Liver (tissue), 9 donors: ENCODE measurements around the gene TBX21. TPM values are rescaled to one million over a fixed set of nuclear protein-coding genes. Genes with fewer than 3 reads are reported as not detected.

Experiments used
- DNase-seq: peaks from one replicate; pipeline ENCODE4 v3.0.0-alpha.2; 2017; ENCODE audit warnings: low spot score
- H3K27ac ChIP-seq, 2 donors: one replicate each; pipeline ENCODE4 v1.7.0; 2013; ENCODE audit warnings: inconsistent platforms in 2 of 2, low read length in 2 of 2, control low read depth in 1 of 2, low read depth in 1 of 2, mild to moderate bottlenecking in 1 of 2
- H3K27me3 ChIP-seq, 4 donors: one replicate each; pipeline versions ENCODE4 v1.6.1 to v1.7.0; 2013; ENCODE audit warnings: low read length in 3 of 4, inconsistent platforms in 1 of 4, mild to moderate bottlenecking in 1 of 4, moderate library complexity in 1 of 4; ENCODE audit not compliant: control insufficient read depth in 4 of 4, insufficient read depth in 4 of 4
- H3K36me3 ChIP-seq, 4 donors: one replicate each; pipeline versions ENCODE4 v1.6.1 to v1.7.0; 2013; ENCODE audit warnings: low read length in 3 of 4, mild to moderate bottlenecking in 3 of 4, low read depth in 1 of 4, moderate library complexity in 1 of 4; ENCODE audit not compliant: control insufficient read depth in 4 of 4, insufficient read depth in 3 of 4
- H3K4me1 ChIP-seq, 4 donors: one replicate each; pipeline versions ENCODE4 v1.6.1 to v1.7.0; 2013; ENCODE audit warnings: low read length in 3 of 4, mild to moderate bottlenecking in 3 of 4, moderate library complexity in 1 of 4; ENCODE audit not compliant: control insufficient read depth in 4 of 4, insufficient read depth in 4 of 4
- H3K4me3 ChIP-seq, 3 donors: one replicate each; pipeline versions ENCODE4 v1.6.1 to v1.7.0; 2013; ENCODE audit warnings: low read length in 3 of 3, control low read depth in 1 of 3, low read depth in 1 of 3, mild to moderate bottlenecking in 1 of 3
- H3K9ac ChIP-seq, 2 donors: one replicate each; pipeline ENCODE4 v1.7.0; 2013; ENCODE audit warnings: low read length in 2 of 2, mild to moderate bottlenecking in 2 of 2, moderate library complexity in 2 of 2, control low read depth in 1 of 2, low read depth in 1 of 2
- H3K9me3 ChIP-seq, 4 donors: one replicate each; pipeline versions ENCODE4 v1.6.1 to v1.7.0; 2013; ENCODE audit warnings: low read length in 3 of 4; ENCODE audit not compliant: control insufficient read depth in 4 of 4
- ATF3 ChIP-seq: IDR thresholded peaks from 2 replicates; pipeline ENCODE4 v1.6.1; 2016; ENCODE audit warnings: antibody characterized with exemption
- CTCF ChIP-seq: fragments of 150-350 bp; IDR thresholded peaks from 2 replicates; pipeline ENCODE4 v1.5.1; 2017; ENCODE audit warnings: improper control_type of control experiment, low read depth, low read length; ENCODE audit not compliant: missing input control
- EGR1 ChIP-seq, 2 donors: IDR thresholded peaks; 2 replicates each; pipeline ENCODE4 v1.6.1; 2016 to 2018; ENCODE audit warnings: antibody characterized with exemption in 2 of 2, low read depth in 2 of 2
- FOXA1 ChIP-seq: IDR thresholded peaks from 2 replicates; pipeline ENCODE4 v1.6.1; 2016; ENCODE audit warnings: antibody characterized with exemption
- FOXA2 ChIP-seq: IDR thresholded peaks from 2 replicates; pipeline ENCODE4 v1.6.1; 2016; ENCODE audit warnings: antibody characterized with exemption
- GABPA ChIP-seq, 2 donors: IDR thresholded peaks in 1 of 2; conservative IDR thresholded peaks in 1 of 2; 2 replicates each; pipeline ENCODE4 v1.6.1; 2016; ENCODE audit warnings: antibody characterized with exemption in 2 of 2, mild to moderate bottlenecking in 1 of 2, moderate library complexity in 1 of 2
- HNF4A ChIP-seq, 2 donors: conservative IDR thresholded peaks; 2 replicates each; pipeline ENCODE4 v1.6.1; 2016; ENCODE audit warnings: antibody characterized with exemption in 2 of 2, mild to moderate bottlenecking in 2 of 2
- HNF4G ChIP-seq: IDR thresholded peaks from 2 replicates; pipeline ENCODE4 v1.6.1; 2016; ENCODE audit warnings: antibody characterized with exemption
- JUND ChIP-seq, 2 donors: IDR thresholded peaks; 2 replicates each; pipeline ENCODE4 v1.6.1; 2016; ENCODE audit warnings: antibody characterized with exemption in 2 of 2
- MAX ChIP-seq: IDR thresholded peaks from 2 replicates; pipeline ENCODE4 v1.6.1; 2016; ENCODE audit warnings: antibody characterized with exemption
- NR2F2 ChIP-seq: IDR thresholded peaks from 2 replicates; pipeline ENCODE4 v1.6.1; 2016; ENCODE audit warnings: antibody characterized with exemption
- RAD21 ChIP-seq, 2 donors: IDR thresholded peaks; 2 replicates each; pipeline ENCODE4 v1.6.1; 2016; ENCODE audit warnings: antibody characterized with exemption in 2 of 2, mild to moderate bottlenecking in 2 of 2
- REST ChIP-seq: IDR thresholded peaks from 2 replicates; pipeline ENCODE4 v1.6.1; 2016; ENCODE audit warnings: antibody characterized with exemption, mild to moderate bottlenecking
- RXRA ChIP-seq, 2 donors: IDR thresholded peaks; 2 replicates each; pipeline ENCODE4 v1.6.1; 2017 to 2018; ENCODE audit warnings: antibody characterized with exemption in 2 of 2, mild to moderate bottlenecking in 1 of 2
- SP1 ChIP-seq: IDR thresholded peaks from 2 replicates; pipeline ENCODE4 v1.6.1; 2018; ENCODE audit warnings: antibody characterized with exemption, mild to moderate bottlenecking
- TAF1 ChIP-seq: conservative IDR thresholded peaks from 2 replicates; pipeline ENCODE4 v1.6.1; 2016; ENCODE audit warnings: antibody characterized with exemption, mild to moderate bottlenecking
- YY1 ChIP-seq: IDR thresholded peaks from 2 replicates; pipeline ENCODE4 v1.6.1; 2016; ENCODE audit warnings: antibody characterized with exemption, mild to moderate bottlenecking
- ZBTB33 ChIP-seq: IDR thresholded peaks from 2 replicates; pipeline ENCODE4 v1.6.1; 2016; ENCODE audit warnings: antibody characterized with exemption
- WGBS: extraction: QIAGEN DNeasy Blood & Tissue Kit; methylation state at CpG from one replicate; pipeline ENCODE4 v1.1.7; 2013; 5-methylcytosine and 5-hydroxymethylcytosine counted together
- polyA plus RNA-seq, 2 donors: library from polyadenylated mRNA; stranded (reverse) in 1 of 2; unstranded in 1 of 2; fragments of 200-250 nt in 1 of 2; fragments of >200 nt in 1 of 2; fragmentation: Nextera tagmentation in 1 of 2; extraction: Ambion mirVana in 1 of 2; gene quantifications; one replicate each; pipeline versions ENCODE4 v1.2.1 to v1.2.3, GENCODE V29; 2013 to 2015
- total RNA-seq, 2 donors: library from RNA; depleted of rRNA; stranded (reverse); fragments of >200 nt; gene quantifications; one replicate each; pipeline ENCODE4 v1.2.3, GENCODE V29; 2014
- donor health status: healthy.
- donor health status: healthy.
- donor health status: healthy.
- donor health status: healthy.
- donor health status: healthy.

The TBX21 gene
- total and polyA plus RNA-seq, 4 donors: 0.19 to 0.59 (median 0.25) TPM; not detected in 1

GRCh38 chr17:47699536-47699840 is 33.5 kb upstream of the TBX21 start (continued):
- TF ChIP-seq REST (no peak), TAF1 (no peak), GABPA (IDR thresholded peaks at IDR 0.05 in 1 of 2, conservative IDR thresholded peaks at IDR 0.05 in 1 of 2) (no peak), HNF4G (no peak)

- Histone ChIP-seq H3K27me3 (no peaks in the 10 kb centered on the region), H3K4me3 (no peak overlapping the region), H3K9ac (no peak overlapping the region), H3K36me3 (no peaks in the 10 kb centered on the region), H3K27ac (no peak overlapping the region), H3K4me1 (peaks cover 0 to 1% (median 0%) of the 10 kb centered on the region in 4 donors), H3K9me3 (no peaks in the 10 kb centered on the region)
- 90% methylated on average over 13 of the region's 13 CpGs for WGBS
- TF ChIP-seq ZBTB33: no peak
- TF ChIP-seq HNF4A (conservative IDR thresholded peaks at IDR 0.05): no peak
- no peak for TF ChIP-seq HNF4G
- TF ChIP-seq SP1: no peak
- TF ChIP-seq YY1: no peak
- TF ChIP-seq NR2F2: no peak
- no peak for TF ChIP-seq TAF1
- TF ChIP-seq REST: no peak
- no peak for TF ChIP-seq RXRA (IDR thresholded peaks at IDR 0.05)
- TF ChIP-seq FOXA1: no peak
- TF ChIP-seq MAX: no peak
- TF ChIP-seq JUND (IDR thresholded peaks at IDR 0.05): no peak
- TF ChIP-seq ATF3: no peak
- TF ChIP-seq CTCF: no peak
- no peak for TF ChIP-seq EGR1 (IDR thresholded peaks at IDR 0.05; ENCODE audit: low read depth in 2 of 2)
- no peak for TF ChIP-seq RAD21 (IDR thresholded peaks at IDR 0.05)
- no peak for TF ChIP-seq FOXA2
- TF ChIP-seq GABPA (IDR thresholded peaks at IDR 0.05 in 1 of 2, conservative IDR thresholded peaks at IDR 0.05 in 1 of 2): no peak
- no peak for DNase-seq
Measured at GRCh38 chr17:47700471-47701449, 32.3 kb upstream of the TBX21 start.
